Thyroid gland (tissue), 4 donors: ENCODE measurements around the gene CLCC1.

Source experiments
- CTCF ChIP-seq, 6 experiments: fragments of 200-600 bp in 3 of 6; fragments of 450-650 bp in 3 of 6; sonication (generic) in 3 of 6; IDR thresholded peaks; one replicate each; pipeline ENCODE4 v1.5.1; 2016 to 2019; ENCODE audit warnings: antibody characterized with exemption in 6 of 6, mild to moderate bottlenecking in 2 of 6, inconsistent platforms in 1 of 6, moderate library complexity in 1 of 6
- POLR2A ChIP-seq, 2 donors: fragments of 450-650 bp; IDR thresholded peaks; one replicate each; pipeline ENCODE4 v1.6.1; 2017; ENCODE audit warnings: antibody characterized with exemption in 2 of 2, mild to moderate bottlenecking in 2 of 2, moderate library complexity in 1 of 2

- TF ChIP-seq CTCF (IDR thresholded peaks at IDR 0.05) (no peak), POLR2A (IDR thresholded peaks at IDR 0.05) (no peak)
These were observed 48.1 kb upstream of the CLCC1 start for GRCh38 chr1:109011335-109011734.
